ENCODE data around the gene ITGBL1.

ITGBL1 gene, protein sequence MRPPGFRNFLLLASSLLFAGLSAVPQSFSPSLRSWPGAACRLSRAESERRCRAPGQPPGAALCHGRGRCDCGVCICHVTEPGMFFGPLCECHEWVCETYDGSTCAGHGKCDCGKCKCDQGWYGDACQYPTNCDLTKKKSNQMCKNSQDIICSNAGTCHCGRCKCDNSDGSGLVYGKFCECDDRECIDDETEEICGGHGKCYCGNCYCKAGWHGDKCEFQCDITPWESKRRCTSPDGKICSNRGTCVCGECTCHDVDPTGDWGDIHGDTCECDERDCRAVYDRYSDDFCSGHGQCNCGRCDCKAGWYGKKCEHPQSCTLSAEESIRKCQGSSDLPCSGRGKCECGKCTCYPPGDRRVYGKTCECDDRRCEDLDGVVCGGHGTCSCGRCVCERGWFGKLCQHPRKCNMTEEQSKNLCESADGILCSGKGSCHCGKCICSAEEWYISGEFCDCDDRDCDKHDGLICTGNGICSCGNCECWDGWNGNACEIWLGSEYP

GRCh38 chr13:101452519-101453485 lies at the start of gene ITGBL1:
TSS of gene ITGBL1 (plus strand) at chr13:101452675. CDS start at chr13:101452834, 159 bp downstream.
- in situ Hi-C loops (cut with HindIII; ENCODE audit: low sequenced_read_pairs): no loop called here

- in situ Hi-C loops (cut with HindIII; ENCODE audit: low sequenced_read_pairs): no loop called here
These were observed 45.7 kb upstream of the ITGBL1 start for GRCh38 chr13:101406791-101407190.

DNA sequence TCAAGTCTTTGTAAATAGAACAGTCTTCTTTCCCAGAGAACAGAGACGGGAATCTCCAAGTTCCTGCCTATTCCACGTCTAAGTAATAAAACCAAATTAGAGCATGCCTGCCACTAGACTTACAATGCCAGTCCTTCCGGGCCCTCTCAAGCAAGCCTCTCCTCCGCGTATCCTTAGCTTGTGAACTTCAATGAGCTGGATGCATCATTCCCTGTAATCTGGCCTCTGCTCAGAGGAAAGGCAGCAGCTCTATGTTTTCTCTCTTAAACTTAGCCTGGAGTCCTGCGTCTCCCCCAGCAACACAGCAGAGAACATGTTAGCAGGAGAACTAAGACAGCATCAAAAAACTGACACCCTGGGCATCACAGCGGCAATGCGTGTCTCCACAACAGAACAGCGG lies 44.3 kb upstream of the ITGBL1 start:
- in situ Hi-C loops (cut with HindIII; ENCODE audit: low sequenced_read_pairs): no loop called here

GRCh38 chr13:101408992-101409656 lies 43.4 kb upstream of the ITGBL1 start:
- in situ Hi-C loops (cut with HindIII; ENCODE audit: low sequenced_read_pairs): no loop called here

DNA sequence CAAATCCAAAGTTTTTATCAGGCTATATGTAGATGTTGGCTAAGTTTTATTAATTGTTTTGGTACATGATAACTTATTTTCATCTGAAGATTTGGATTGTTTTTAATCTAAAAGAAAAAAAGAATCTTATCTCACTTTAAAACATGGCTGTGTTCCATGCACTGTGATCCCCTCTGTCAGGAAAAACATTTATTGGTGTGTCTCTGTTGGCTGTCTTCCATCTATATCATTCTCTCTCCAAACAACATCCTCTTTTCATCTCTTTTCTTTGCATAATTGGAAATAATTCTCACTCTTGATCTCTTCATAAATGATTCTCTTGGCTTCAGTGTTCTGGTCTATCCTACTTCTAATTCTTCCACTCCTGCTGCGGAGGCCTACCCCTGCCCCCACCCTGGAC lies 40.4 kb upstream of the ITGBL1 start:
- in situ Hi-C loops (cut with HindIII; ENCODE audit: low sequenced_read_pairs): no loop called here

- in situ Hi-C loops (cut with HindIII; ENCODE audit: low sequenced_read_pairs): no loop called here
These were observed 36.9 kb upstream of the ITGBL1 start for GRCh38 chr13:101415358-101416174.

DNA sequence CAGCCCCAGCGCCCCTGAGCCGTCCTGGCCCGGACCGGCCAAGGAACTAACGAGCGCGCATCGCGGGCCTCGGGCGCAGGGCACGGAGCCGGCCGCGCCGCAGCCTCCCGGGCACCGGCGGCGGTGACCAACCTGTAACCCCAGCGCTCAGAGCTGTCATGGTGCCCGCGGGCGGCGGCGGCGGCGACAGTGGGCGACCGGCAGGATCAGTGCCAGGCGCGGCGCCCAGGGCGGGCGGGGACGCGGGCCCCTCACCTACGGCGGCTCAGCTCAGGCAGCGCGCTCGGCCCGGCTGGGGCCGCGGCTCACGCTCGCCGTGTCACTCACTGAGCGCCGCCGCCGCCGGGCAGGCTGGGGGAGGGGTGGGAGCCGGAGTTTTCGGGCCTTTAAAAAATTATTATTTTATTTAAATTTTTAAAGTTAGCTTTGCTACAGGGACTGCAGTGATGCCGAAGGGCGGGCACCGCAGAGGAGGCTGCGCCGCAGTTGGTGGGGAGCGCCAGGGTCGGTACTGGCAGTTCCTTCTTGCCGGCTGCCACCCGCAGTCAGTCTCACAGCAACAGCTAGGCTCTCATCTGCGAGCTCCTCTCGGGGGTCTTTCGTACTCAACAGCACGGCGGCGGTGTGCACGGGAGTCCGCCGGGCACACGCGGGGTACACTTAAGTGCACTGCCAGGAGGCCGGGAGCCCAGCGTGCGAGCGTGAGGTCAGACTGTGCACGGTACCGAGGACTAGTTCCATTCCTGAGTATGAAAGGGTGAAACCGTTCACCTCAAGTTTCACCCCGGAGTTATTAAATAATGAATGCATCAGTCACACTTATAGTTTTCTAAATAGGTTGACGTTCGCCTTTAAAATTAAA lies 36.1 kb upstream of the ITGBL1 start, which contains the start of gene NALCN:
NALCN (minus strand) TSS at position 328 of the 862 bp plus-strand sequence. CDS start 17,382 bp downstream, outside the sequence.
- in situ Hi-C loops (cut with HindIII; ENCODE audit: low sequenced_read_pairs): no loop called here

DNA sequence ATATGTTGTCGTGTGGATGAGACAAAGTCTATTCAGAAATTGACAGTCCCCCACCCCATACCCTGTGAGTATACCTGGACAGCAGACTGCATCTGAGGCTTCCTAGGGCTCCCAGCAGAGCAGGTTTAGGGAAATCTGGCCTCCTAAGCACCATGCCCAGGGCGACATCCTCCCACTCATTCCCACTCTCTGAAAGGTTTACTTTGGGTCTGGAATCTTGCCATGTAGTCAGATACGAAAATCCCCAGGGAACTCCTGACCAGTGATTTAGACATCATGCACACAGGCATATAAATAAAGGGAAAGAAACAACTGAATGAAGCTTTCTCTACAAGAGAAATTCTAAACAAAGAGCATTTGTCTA lies 35.5 kb upstream of the ITGBL1 start:
- in situ Hi-C loops (cut with HindIII; ENCODE audit: low sequenced_read_pairs): no loop called here

- in situ Hi-C loops (cut with HindIII; ENCODE audit: low sequenced_read_pairs): no loop called here
These were observed 35.0 kb upstream of the ITGBL1 start for GRCh38 chr13:101417501-101417900.

GRCh38 chr13:101423872-101424271 lies 28.6 kb upstream of the ITGBL1 start:
- in situ Hi-C loops (cut with HindIII; ENCODE audit: low sequenced_read_pairs): no loop called here

- in situ Hi-C loops (cut with HindIII; ENCODE audit: low sequenced_read_pairs): no loop called here
These were observed 27.9 kb upstream of the ITGBL1 start for GRCh38 chr13:101424381-101425155.

DNA sequence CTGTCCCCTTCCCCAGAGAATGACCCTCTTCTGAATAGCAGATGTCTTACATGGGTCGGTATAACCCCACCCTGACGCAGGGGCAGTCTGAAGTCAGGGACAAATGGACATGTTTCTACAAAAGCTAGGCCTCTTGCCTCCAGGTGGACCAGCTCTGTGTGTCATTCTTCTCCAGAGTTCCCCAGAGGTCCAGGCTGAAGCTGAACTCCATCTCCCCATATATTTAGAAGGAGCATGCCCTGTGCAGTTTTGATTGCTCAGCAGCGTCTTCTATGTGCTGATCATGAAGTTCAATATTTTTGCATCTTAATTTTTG lies 27.4 kb upstream of the ITGBL1 start:
- in situ Hi-C loops (cut with HindIII; ENCODE audit: low sequenced_read_pairs): no loop called here

GRCh38 chr13:101425623-101426022 lies 26.9 kb upstream of the ITGBL1 start:
- in situ Hi-C loops (cut with HindIII; ENCODE audit: low sequenced_read_pairs): no loop called here

DNA sequence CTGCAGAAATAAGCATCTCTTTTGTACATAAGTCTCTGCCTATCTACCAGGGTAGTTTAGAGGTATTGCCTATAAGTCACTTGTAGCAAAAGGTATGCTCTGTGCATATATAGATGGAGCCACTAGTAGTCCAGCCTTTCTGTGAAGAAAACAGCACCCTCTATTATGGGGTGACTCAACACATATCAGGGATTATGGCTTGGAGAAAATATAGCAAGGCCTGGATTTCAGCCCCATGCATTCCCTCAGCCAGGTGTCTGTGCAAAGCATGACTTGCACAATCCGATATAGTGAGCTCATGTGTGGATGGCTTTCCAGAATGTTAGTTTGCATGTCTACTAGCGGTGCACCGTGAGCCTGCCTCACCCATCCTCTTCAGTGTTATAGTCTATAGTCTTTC lies 22.7 kb upstream of the ITGBL1 start:
- in situ Hi-C loops (cut with HindIII; ENCODE audit: low sequenced_read_pairs): no loop called here

DNA sequence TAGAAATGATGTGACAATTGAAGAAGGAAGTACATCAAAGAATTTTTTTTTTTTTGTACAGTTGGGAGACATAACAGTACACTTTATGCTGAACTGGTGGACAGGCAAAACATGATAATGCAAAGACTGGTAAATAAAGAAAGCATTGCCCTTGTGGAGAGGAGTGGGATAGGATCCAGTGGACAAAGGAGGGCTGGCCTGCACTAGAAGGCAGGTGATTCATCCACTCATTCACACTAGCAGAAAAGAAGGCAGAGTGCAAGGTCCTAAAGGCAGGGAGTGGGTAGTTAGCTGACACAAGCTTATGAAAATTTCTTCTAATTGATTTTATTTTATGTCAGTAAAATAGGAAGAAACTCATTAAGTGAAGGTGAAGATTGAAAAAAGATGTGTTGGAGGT lies 18.6 kb upstream of the ITGBL1 start:
- in situ Hi-C loops (cut with HindIII; ENCODE audit: low sequenced_read_pairs): no loop called here

DNA sequence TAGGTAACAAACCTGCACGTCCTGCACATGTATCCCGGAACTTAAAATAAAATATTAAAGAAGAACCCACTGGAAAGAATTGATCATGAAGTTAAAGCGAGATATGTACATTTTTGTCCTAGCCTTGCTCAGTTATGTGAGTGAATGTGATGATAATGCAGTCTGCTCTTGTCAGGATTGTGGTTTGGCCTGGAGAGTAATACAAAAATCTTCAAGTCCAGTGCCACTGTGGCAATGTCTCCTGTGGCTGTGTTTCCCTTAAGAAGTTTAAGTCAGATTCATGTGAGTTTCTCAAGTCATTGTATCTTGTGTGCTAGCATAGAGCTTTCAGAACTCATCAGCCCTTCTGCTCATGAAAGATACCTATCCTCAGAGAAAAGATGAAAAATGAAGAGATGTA lies 18.0 kb upstream of the ITGBL1 start:
- in situ Hi-C loops (cut with HindIII; ENCODE audit: low sequenced_read_pairs): no loop called here

- in situ Hi-C loops (cut with HindIII; ENCODE audit: low sequenced_read_pairs): no loop called here
These were observed 4.6 kb upstream of the ITGBL1 start for GRCh38 chr13:101447852-101448251.
